GM21529 (cell line): ENCODE results near the gene PLEKHJ1.

Experiments
- ATAC-seq: cut with Tn5 transposase; IDR thresholded peaks from one replicate; pipeline ENCODE4 v1.9.1; 2021; ENCODE audit not compliant: unreplicated experiment

Gene PLEKHJ1

GRCh38 chr19:2237051-2237868 lies 1.1 kb upstream of the PLEKHJ1 start:
- ATAC-seq = no peak

- no peak for ATAC-seq
Observed at GRCh38 chr19:2236064-2236313, 140 bp downstream of the PLEKHJ1 start.

GRCh38 chr19:2235381-2236063 lies 607 bp downstream of the PLEKHJ1 start:
- ATAC-seq = no peak

- no peak for ATAC-seq
Observed at GRCh38 chr19:2234996-2235380, 1.1 kb downstream of the PLEKHJ1 start.

- no peak for ATAC-seq
Observed at GRCh38 chr19:2233601-2234280, 2.4 kb downstream of the PLEKHJ1 start.

GRCh38 chr19:2232286-2233151 lies 3.6 kb downstream of the PLEKHJ1 start:
- no peak for ATAC-seq

GRCh38 chr19:2231621-2232221 lies 4.4 kb downstream of the PLEKHJ1 start:
- no peak for ATAC-seq

- no peak for ATAC-seq
Observed at GRCh38 chr19:2230807-2231533, 5.2 kb downstream of the PLEKHJ1 start.

GRCh38 chr19:2230033-2230531 lies 6.0 kb downstream of the PLEKHJ1 start:
- no peak for ATAC-seq

GRCh38 chr19:2229103-2230032 lies 6.8 kb downstream of the PLEKHJ1 start:
- ATAC-seq = no peak

- no peak for ATAC-seq
Observed at GRCh38 chr19:2228157-2229030, 7.7 kb downstream of the PLEKHJ1 start.

- ATAC-seq = no peak
Observed at GRCh38 chr19:2227415-2228156, 8.5 kb downstream of the PLEKHJ1 start.

GRCh38 chr19:2226840-2227360 lies 9.2 kb downstream of the PLEKHJ1 start:
- no peak for ATAC-seq

- no peak for ATAC-seq
Observed at GRCh38 chr19:2226051-2226839, 9.9 kb downstream of the PLEKHJ1 start.

- ATAC-seq = no peak
Observed at GRCh38 chr19:2225415-2226050, 10.6 kb downstream of the PLEKHJ1 start.
